Measurements from ENCODE around the gene NHSL2.
A peak's percentile ranks its signal among the peaks of the same experiment; 100 is the strongest.
"Not testable (repeated sequence)": the region's sequence is repeated elsewhere in the genome, so short reads cannot be mapped to it uniquely, and the experiment has no call there.

The NHSL2 gene

DNA sequence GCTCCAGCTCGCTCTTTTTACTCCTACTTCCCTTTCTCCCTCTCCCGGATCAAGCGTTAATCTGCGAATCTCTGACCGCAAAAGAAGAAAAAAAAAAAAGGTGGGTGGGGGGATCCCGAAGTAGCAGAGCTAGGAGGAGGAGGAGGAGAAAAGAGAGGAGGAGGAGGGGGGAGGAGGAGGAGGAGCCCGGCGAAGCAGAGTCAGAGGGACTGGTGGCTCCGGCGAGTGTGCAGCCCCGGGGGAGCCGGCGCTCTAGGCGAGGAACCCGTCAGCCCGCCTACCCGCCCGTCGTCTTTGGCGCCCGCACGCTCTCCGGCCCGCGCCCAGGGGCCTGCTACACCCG, at the start of gene NHSL2:
TSS of gene NHSL2 (plus strand) at position 203 of the 343 bp plus-strand sequence.
- no peak for TF ChIP-seq CTCF (IDR thresholded peaks at IDR 0.05; ENCODE audit: insufficient read depth, missing control alignments)
- FAIRE-seq: no peak
- DNase-seq (ENCODE audit: insufficient read length, low spot score): no peak

DNA sequence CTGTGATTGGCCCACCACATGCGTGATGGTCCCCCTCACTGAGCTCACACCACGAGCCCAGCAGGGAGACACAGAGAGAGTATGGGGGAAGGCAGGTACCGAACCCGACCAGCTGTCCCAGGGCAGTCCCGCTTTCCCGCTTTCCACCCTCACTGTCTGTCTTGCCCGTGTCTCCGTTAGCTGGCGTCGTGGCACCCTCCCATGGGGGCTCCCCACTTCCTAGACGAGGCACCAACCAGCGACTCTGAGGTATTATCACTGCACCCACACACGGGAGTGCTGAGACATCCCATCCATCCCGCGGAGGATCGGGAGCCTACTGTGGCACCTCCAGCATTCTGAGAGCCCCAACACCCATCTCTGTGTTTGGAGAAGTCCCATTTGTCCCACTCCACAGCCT, 43.0 kb upstream of the NHSL2 start:
- TF ChIP-seq CTCF (IDR thresholded peaks at IDR 0.05; ENCODE audit: insufficient read depth, missing control alignments): no peak
- DNase-seq (ENCODE audit: insufficient read length, low spot score): no peak
- FAIRE-seq: no peak

DNA sequence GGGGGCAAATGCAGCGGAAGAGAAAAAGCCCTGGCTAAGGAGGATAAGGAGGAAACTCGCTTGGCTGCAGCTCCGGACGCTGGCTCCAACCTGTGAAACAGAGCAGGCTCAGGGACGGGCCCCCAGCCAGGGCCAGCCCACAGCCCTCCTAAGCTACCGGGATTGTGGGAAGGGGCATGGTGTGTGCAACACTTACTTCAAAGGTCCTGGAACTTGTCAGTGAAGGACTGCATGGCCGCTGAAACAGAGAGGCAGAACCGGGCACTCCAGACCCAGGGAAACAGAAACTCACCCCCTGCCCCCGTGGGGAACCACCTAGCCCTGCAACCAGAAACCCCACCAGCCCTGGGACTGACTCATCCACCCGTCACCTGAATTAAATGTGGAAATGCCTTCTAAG, 41.1 kb upstream of the NHSL2 start:
- FAIRE-seq; DNase-seq (ENCODE audit: insufficient read length, low spot score): not testable (repeated sequence)

GRCh38 chrX:71870208-71871098, 40.2 kb upstream of the NHSL2 start:
- no peak for DNase-seq (ENCODE audit: insufficient read length, low spot score)

GRCh38 chrX:71871367-71871766, 39.3 kb upstream of the NHSL2 start:
- FAIRE-seq: no peak
- no peak for TF ChIP-seq CTCF (IDR thresholded peaks at IDR 0.05; ENCODE audit: insufficient read depth, missing control alignments)

More at GRCh38 chrX:71870208-71871098, 40.2 kb upstream of the NHSL2 start:
- TF ChIP-seq CTCF (IDR thresholded peaks at IDR 0.05; ENCODE audit: insufficient read depth, missing control alignments): peak; percentile 45
- no peak for FAIRE-seq

GRCh38 chrX:71872542-71873458, 37.8 kb upstream of the NHSL2 start:
- no peak for TF ChIP-seq CTCF (IDR thresholded peaks at IDR 0.05; ENCODE audit: insufficient read depth, missing control alignments)
- FAIRE-seq (no peak), DNase-seq (ENCODE audit: insufficient read length, low spot score) (no peak)

More at GRCh38 chrX:71871367-71871766, 39.3 kb upstream of the NHSL2 start:
- no peak for DNase-seq (ENCODE audit: insufficient read length, low spot score)

GRCh38 chrX:71873459-71873833, 37.2 kb upstream of the NHSL2 start:
- DNase-seq (ENCODE audit: insufficient read length, low spot score) (no peak), FAIRE-seq (no peak)
- no peak for TF ChIP-seq CTCF (IDR thresholded peaks at IDR 0.05; ENCODE audit: insufficient read depth, missing control alignments)

DNA sequence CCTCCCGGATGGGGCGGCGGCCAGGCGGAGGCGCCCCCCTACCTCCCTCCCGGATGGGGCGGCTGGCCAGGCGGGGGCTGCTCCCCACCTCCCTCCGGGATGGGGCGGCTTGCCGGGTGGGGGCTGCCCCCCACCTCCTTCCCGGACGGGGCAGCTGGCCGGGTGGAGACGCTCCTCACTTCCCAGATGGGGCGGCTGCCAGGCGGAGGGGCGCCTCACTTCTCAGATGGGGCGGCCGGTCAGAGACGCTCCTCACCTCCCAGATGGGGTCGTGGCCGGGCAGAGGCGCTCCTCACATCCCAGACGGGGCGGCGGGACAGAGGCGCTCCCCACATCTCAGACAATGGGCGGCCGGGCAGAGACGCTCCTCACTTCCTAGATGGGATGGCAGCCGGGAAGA, 33.8 kb upstream of the NHSL2 start:
- FAIRE-seq; DNase-seq (ENCODE audit: insufficient read length, low spot score): not testable (repeated sequence)
